ENCODE measurements around the gene C1GALT1. TPM values are rescaled to one million over a fixed set of nuclear protein-coding genes. Genes with fewer than 3 reads are reported as not detected.

Gene C1GALT1
- total and polyA plus RNA-seq, 12 donors, result 3.6 to 217 (median 18.2) TPM

DNA sequence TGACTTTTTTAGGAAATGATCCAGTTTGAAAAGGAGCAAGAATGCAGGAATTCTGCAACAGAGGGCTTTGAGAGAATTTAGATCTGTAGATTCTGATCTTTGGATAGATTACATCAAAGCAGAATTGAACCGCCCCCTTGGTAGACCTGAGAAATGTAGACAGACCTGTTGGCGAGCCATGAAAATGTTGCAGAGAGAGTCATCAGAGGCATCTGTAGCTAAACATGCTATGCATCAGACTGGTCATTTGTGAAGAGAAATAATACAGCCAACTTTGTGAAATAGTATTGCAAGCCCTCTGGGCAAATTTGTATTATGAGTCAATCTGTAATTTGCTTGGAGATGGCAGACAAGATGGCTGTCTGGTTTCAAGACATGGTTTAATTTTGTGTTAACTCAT is 4.3 kb upstream of the C1GALT1 start:
- intact Hi-C loops (cut with DNase I), result no loop called here
- 98 to 100% (median 100%) methylated on average over 2 of the region's 2 CpGs for WGBS, 4 donors

DNA sequence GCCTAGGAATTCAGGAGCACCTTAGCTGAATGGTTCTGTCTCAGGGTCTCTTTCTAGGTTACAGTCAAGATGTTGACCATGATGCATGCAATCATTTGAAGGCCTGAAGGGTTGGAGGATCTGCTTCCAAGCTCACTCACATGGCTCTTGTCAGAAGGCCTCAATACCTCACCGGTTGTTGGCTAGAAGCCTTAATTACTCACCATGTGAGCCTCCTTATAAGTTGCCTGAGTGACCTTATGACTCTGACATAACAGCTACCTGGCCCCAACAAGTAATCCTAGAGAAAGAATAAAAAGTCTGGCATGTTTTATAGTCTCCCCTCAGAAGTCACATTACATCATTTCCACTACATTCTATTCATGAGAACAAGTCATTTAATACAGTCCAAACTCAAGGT is 3.4 kb upstream of the C1GALT1 start:
- WGBS, 4 donors, result 72 to 89% (median 81%) methylated on average over 1 of the region's 1 CpG
- peaks cover 0 to 20% of the 10 kb centered on the region in 2 donors for H3K4me1 ChIP-seq (replicated peaks in 1 of 2)
- peaks cover 0 to 5% (median 0%) of the 10 kb centered on the region in 3 donors for H3K9me3 ChIP-seq (replicated peaks in 1 of 3)
- TF ChIP-seq, protein P1, sequence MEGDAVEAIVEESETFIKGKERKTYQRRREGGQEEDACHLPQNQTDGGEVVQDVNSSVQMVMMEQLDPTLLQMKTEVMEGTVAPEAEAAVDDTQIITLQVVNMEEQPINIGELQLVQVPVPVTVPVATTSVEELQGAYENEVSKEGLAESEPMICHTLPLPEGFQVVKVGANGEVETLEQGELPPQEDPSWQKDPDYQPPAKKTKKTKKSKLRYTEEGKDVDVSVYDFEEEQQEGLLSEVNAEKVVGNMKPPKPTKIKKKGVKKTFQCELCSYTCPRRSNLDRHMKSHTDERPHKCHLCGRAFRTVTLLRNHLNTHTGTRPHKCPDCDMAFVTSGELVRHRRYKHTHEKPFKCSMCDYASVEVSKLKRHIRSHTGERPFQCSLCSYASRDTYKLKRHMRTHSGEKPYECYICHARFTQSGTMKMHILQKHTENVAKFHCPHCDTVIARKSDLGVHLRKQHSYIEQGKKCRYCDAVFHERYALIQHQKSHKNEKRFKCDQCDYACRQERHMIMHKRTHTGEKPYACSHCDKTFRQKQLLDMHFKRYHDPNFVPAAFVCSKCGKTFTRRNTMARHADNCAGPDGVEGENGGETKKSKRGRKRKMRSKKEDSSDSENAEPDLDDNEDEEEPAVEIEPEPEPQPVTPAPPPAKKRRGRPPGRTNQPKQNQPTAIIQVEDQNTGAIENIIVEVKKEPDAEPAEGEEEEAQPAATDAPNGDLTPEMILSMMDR (IDR thresholded peaks at IDR 0.05), result no peak
- no peak for TF ChIP-seq POLR2A (IDR thresholded peaks at IDR 0.05)
- H3K36me3 ChIP-seq (replicated peaks in 1 of 2), result no peaks in the 10 kb centered on the region
- H3K4me3 ChIP-seq, result no peak overlapping the region
- no peaks in the 10 kb centered on the region for H3K27me3 ChIP-seq
- DNase-seq, result no peak
- intact Hi-C loops (cut with DNase I), result no loop called here
- H3K27ac ChIP-seq, result no peak overlapping the region

More for the DNA sequence above, 4.3 kb upstream of the C1GALT1 start:
- peaks cover 0 to 15% of the 10 kb centered on the region in 2 donors for H3K4me1 ChIP-seq (replicated peaks in 1 of 2)
- H3K27ac ChIP-seq, result no peak overlapping the region
- no peaks in the 10 kb centered on the region for H3K27me3 ChIP-seq
- no peaks in the 10 kb centered on the region for H3K36me3 ChIP-seq (replicated peaks in 1 of 2)
- H3K4me3 ChIP-seq, result no peak overlapping the region
- TF ChIP-seq, protein P1 (IDR thresholded peaks at IDR 0.05), result no peak
- no peak for TF ChIP-seq POLR2A (IDR thresholded peaks at IDR 0.05)
- no peak for DNase-seq
- peaks cover 0 to 5% (median 0%) of the 10 kb centered on the region in 3 donors for H3K9me3 ChIP-seq (replicated peaks in 1 of 3)

DNA sequence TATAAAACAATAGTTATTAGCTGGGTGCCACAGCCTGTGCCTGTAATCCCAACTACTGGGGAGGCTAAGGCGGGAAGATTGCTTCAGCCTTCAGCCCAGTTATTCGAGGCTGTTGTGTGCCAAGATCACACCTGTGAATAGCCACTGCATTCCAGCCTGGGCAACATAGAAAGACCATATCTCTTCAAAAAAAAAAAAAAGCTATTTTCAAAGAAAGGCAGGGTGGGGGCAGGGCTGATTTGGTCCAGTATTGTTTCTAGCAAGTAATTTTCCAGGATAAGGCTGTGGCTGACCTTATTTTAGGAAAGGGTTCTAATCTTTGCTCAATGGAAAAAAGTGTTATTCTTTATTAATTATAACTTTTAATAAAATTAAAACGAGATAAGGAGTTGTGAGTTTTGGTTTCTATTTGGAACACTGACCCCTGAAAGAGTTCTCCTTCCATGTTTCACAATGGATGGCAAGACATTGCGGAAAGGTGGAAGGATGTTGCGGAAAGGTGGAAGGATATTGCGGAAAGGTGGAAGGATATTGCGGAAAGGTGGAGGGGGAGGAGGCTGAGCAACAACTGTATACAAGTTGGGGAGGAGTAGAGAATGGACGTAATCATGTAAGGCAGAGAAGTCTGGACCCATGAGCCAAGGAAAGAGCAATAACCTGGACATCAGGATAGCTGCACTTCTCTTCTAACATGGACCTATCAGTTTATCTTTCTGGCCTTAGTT is 1.5 kb upstream of the C1GALT1 start:
- no peaks in the 10 kb centered on the region for H3K36me3 ChIP-seq (replicated peaks in 1 of 2)
- 81 to 85% (median 83%) methylated on average over 8 of the region's 8 CpGs for WGBS, 4 donors
- TF ChIP-seq POLR2A (IDR thresholded peaks at IDR 0.05), result no peak
- TF ChIP-seq, protein P1 (IDR thresholded peaks at IDR 0.05), result no peak
- no peaks in the 10 kb centered on the region for H3K27me3 ChIP-seq
- intact Hi-C loops (cut with DNase I), result no loop called here
- DNase-seq, result peak in 2 of 7 donors; percentile 10 to 18
- H3K9me3 ChIP-seq (replicated peaks in 1 of 3), result peaks cover 0 to 5% (median 0%) of the 10 kb centered on the region in 3 donors
- peak overlapping the region in 2 of 5 donors; percentile 95 to 97 for H3K27ac ChIP-seq
- H3K4me1 ChIP-seq (replicated peaks in 1 of 2), result peaks cover 0 to 29% of the 10 kb centered on the region in 2 donors
- H3K4me3 ChIP-seq, result peak overlapping the region in 1 of 4 donors; percentile 68

DNA sequence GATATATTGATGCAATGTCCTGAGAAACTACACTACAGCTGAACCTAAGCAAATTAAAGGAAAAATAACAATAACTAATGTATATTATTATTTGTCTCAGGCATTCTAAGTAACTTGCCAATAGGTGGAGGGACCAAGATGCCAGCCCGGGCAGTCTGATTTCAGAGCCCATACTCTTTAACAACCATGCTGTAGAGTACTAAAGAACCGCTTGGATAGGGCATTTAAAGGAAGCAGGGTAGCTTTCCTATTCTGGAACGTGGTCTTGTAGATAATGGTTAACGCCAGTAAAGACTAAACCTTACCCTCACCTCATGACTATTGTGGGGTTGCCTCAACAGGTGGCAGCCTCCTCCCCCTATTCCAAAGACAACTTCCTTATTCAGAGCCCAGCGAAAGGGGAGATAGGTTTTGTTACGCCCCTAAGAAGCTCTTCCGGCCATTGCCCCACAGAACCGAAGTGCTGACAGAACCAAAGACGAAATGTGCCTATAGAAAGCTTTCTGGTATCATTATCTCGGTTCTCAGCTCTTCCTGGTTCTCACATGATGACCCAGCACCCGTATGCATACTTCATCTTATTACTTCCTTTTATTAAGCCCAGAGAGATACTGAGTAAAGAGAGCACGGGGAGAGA is 707 bp upstream of the C1GALT1 start:
- intact Hi-C loops (cut with DNase I), result no loop called here

More for the DNA sequence above, 707 bp upstream of the C1GALT1 start:
- Histone ChIP-seq H3K36me3 (replicated peaks in 1 of 2) (no peaks in the 10 kb centered on the region), H3K27ac (peak overlapping the region; percentile 86 to 98 (median 95)), H3K9me3 (replicated peaks in 1 of 3) (no peaks in the 10 kb centered on the region), H3K27me3 (no peaks in the 10 kb centered on the region), H3K4me1 (replicated peaks in 1 of 2) (peaks cover 0 to 27% of the 10 kb centered on the region in 2 donors), H3K4me3 (peak overlapping the region in 3 of 4 donors; percentile 13 to 68 (median 51))
- peak; percentile 31 to 62 (median 42) for DNase-seq
- TF ChIP-seq, protein P1 (IDR thresholded peaks at IDR 0.05), result no peak
- TF ChIP-seq POLR2A (IDR thresholded peaks at IDR 0.05), result no peak
- 0 to 2% (median 1%) methylated on average over 12 of the region's 12 CpGs for WGBS, 4 donors

Measured in adrenal gland (tissue), 12 donors.